ENCODE results near the gene FNIP2.
A peak's percentile ranks its signal among the peaks of the same experiment; 100 is the strongest.
"Not testable (repeated sequence)": the region's sequence is repeated elsewhere in the genome, so short reads cannot be mapped to it uniquely, and the experiment has no call there.

FNIP2 gene

GRCh38 chr4:158902280-158903078 lies 133.7 kb downstream of the FNIP2 start:
- intact Hi-C loops (cut with micrococcal nuclease); H3K4me3 Mint-ChIP-seq; H3K9me3 Mint-ChIP-seq; H3K27me3 Mint-ChIP-seq: not testable (repeated sequence)
- H3K36me3 Mint-ChIP-seq (ENCODE audit: low read depth) = peaks cover 92% of the 10 kb centered on the region
- peak overlapping the region; percentile 50 for H3K27ac Mint-ChIP-seq
- peaks cover 33% of the 10 kb centered on the region for H3K4me1 Mint-ChIP-seq (ENCODE audit: low read depth)

- H3K9me3 Mint-ChIP-seq = no peaks in the 10 kb centered on the region
- no peaks in the 10 kb centered on the region for H3K27me3 Mint-ChIP-seq
- H3K4me3 Mint-ChIP-seq = no peak overlapping the region
- H3K36me3 Mint-ChIP-seq (ENCODE audit: low read depth) = peaks cover 92% of the 10 kb centered on the region
- H3K27ac Mint-ChIP-seq = peak overlapping the region; percentile 50
- H3K4me1 Mint-ChIP-seq (ENCODE audit: low read depth) = peaks cover 31% of the 10 kb centered on the region
- intact Hi-C loops (cut with micrococcal nuclease) = no loop called here
Measured at GRCh38 chr4:158903079-158903456, 134.2 kb downstream of the FNIP2 start.

GRCh38 chr4:158903472-158904043 lies 134.7 kb downstream of the FNIP2 start:
- Mint-ChIP-seq H3K4me3 (no peak overlapping the region), H3K36me3 (ENCODE audit: low read depth) (peaks cover 87% of the 10 kb centered on the region), H3K4me1 (ENCODE audit: low read depth) (peaks cover 27% of the 10 kb centered on the region), H3K9me3 (no peaks in the 10 kb centered on the region), H3K27ac (peak overlapping the region; percentile 50), H3K27me3 (no peaks in the 10 kb centered on the region)
- intact Hi-C loops (cut with micrococcal nuclease) = no loop called here

- Mint-ChIP-seq H3K36me3 (ENCODE audit: low read depth) (peaks cover 82% of the 10 kb centered on the region), H3K27ac (no peak overlapping the region), H3K4me3 (no peak overlapping the region), H3K4me1 (ENCODE audit: low read depth) (peaks cover 23% of the 10 kb centered on the region), H3K27me3 (no peaks in the 10 kb centered on the region), H3K9me3 (no peaks in the 10 kb centered on the region)
- intact Hi-C loops (cut with micrococcal nuclease) = no loop called here
Measured at GRCh38 chr4:158904815-158905214, 136.0 kb downstream of the FNIP2 start.

GRCh38 chr4:158906073-158906472 lies 137.2 kb downstream of the FNIP2 start:
- Mint-ChIP-seq H3K9me3 (no peaks in the 10 kb centered on the region), H3K4me1 (ENCODE audit: low read depth) (peaks cover 17% of the 10 kb centered on the region), H3K27ac (no peak overlapping the region), H3K27me3 (no peaks in the 10 kb centered on the region), H3K4me3 (no peak overlapping the region), H3K36me3 (ENCODE audit: low read depth) (peaks cover 82% of the 10 kb centered on the region)
- intact Hi-C loops (cut with micrococcal nuclease) = no loop called here

GRCh38 chr4:158912390-158912789 lies 143.6 kb downstream of the FNIP2 start:
- no peak overlapping the region for H3K4me3 Mint-ChIP-seq
- peaks cover 13% of the 10 kb centered on the region for H3K4me1 Mint-ChIP-seq (ENCODE audit: low read depth)
- H3K9me3 Mint-ChIP-seq = no peaks in the 10 kb centered on the region
- H3K36me3 Mint-ChIP-seq (ENCODE audit: low read depth) = peaks cover 33% of the 10 kb centered on the region
- intact Hi-C loops (cut with micrococcal nuclease) = no loop called here
- no peak overlapping the region for H3K27ac Mint-ChIP-seq
- no peaks in the 10 kb centered on the region for H3K27me3 Mint-ChIP-seq

- Mint-ChIP-seq H3K4me3 (no peak overlapping the region), H3K27me3 (no peaks in the 10 kb centered on the region), H3K4me1 (ENCODE audit: low read depth) (peaks cover 13% of the 10 kb centered on the region), H3K9me3 (no peaks in the 10 kb centered on the region), H3K36me3 (ENCODE audit: low read depth) (peaks cover 28% of the 10 kb centered on the region), H3K27ac (no peak overlapping the region)
- intact Hi-C loops (cut with micrococcal nuclease) = no loop called here
Measured at GRCh38 chr4:158912806-158913205, 144.0 kb downstream of the FNIP2 start.

- intact Hi-C loops (cut with micrococcal nuclease) = no loop called here
- Mint-ChIP-seq H3K36me3 (ENCODE audit: low read depth) (peaks cover 26% of the 10 kb centered on the region), H3K27ac (no peak overlapping the region), H3K9me3 (no peaks in the 10 kb centered on the region), H3K4me1 (ENCODE audit: low read depth) (peaks cover 13% of the 10 kb centered on the region), H3K4me3 (no peak overlapping the region), H3K27me3 (no peaks in the 10 kb centered on the region)
Measured at GRCh38 chr4:158913766-158914165, 144.9 kb downstream of the FNIP2 start.

- intact Hi-C loops (cut with micrococcal nuclease) = no loop called here
- peaks cover 4% of the 10 kb centered on the region for H3K9me3 Mint-ChIP-seq
- no peak overlapping the region for H3K4me3 Mint-ChIP-seq
- no peak overlapping the region for H3K27ac Mint-ChIP-seq
- H3K36me3 Mint-ChIP-seq (ENCODE audit: low read depth) = peaks cover 24% of the 10 kb centered on the region
- no peaks in the 10 kb centered on the region for H3K27me3 Mint-ChIP-seq
- H3K4me1 Mint-ChIP-seq (ENCODE audit: low read depth) = peaks cover 13% of the 10 kb centered on the region
Measured at GRCh38 chr4:158914218-158914617, 145.4 kb downstream of the FNIP2 start.

GRCh38 chr4:158915683-158916241 lies 146.9 kb downstream of the FNIP2 start:
- Mint-ChIP-seq H3K4me3 (no peak overlapping the region), H3K9me3 (peaks cover 19% of the 10 kb centered on the region), H3K27ac (no peak overlapping the region), H3K36me3 (ENCODE audit: low read depth) (peaks cover 12% of the 10 kb centered on the region), H3K27me3 (no peaks in the 10 kb centered on the region), H3K4me1 (ENCODE audit: low read depth) (peaks cover 17% of the 10 kb centered on the region)
- intact Hi-C loops (cut with micrococcal nuclease) = no loop called here

GRCh38 chr4:158920452-158920996 lies 151.7 kb downstream of the FNIP2 start:
- H3K4me1 Mint-ChIP-seq (ENCODE audit: low read depth); H3K27ac Mint-ChIP-seq; intact Hi-C loops (cut with micrococcal nuclease); H3K4me3 Mint-ChIP-seq; H3K27me3 Mint-ChIP-seq: not testable (repeated sequence)
- H3K36me3 Mint-ChIP-seq (ENCODE audit: low read depth) = peaks cover 20% of the 10 kb centered on the region
- H3K9me3 Mint-ChIP-seq = peaks cover 37% of the 10 kb centered on the region

- H3K4me3 Mint-ChIP-seq; H3K36me3 Mint-ChIP-seq (ENCODE audit: low read depth); H3K27ac Mint-ChIP-seq; H3K9me3 Mint-ChIP-seq; H3K4me1 Mint-ChIP-seq (ENCODE audit: low read depth); intact Hi-C loops (cut with micrococcal nuclease); H3K27me3 Mint-ChIP-seq: not testable (repeated sequence)
Measured at GRCh38 chr4:158927774-158928173, 158.9 kb downstream of the FNIP2 start.

GRCh38 chr4:158929939-158930638 lies 161.3 kb downstream of the FNIP2 start:
- no peak overlapping the region for H3K27ac Mint-ChIP-seq
- H3K4me1 Mint-ChIP-seq (ENCODE audit: low read depth) = peaks cover 7% of the 10 kb centered on the region
- no peaks in the 10 kb centered on the region for H3K36me3 Mint-ChIP-seq (ENCODE audit: low read depth)
- no peaks in the 10 kb centered on the region for H3K9me3 Mint-ChIP-seq
- intact Hi-C loops (cut with micrococcal nuclease) = no loop called here
- no peaks in the 10 kb centered on the region for H3K27me3 Mint-ChIP-seq
- peak overlapping the region; percentile 37 for H3K4me3 Mint-ChIP-seq

- intact Hi-C loops (cut with micrococcal nuclease) = no loop called here
- peaks cover 7% of the 10 kb centered on the region for H3K4me1 Mint-ChIP-seq (ENCODE audit: low read depth)
- H3K9me3 Mint-ChIP-seq = no peaks in the 10 kb centered on the region
- H3K36me3 Mint-ChIP-seq (ENCODE audit: low read depth) = no peaks in the 10 kb centered on the region
- no peak overlapping the region for H3K27ac Mint-ChIP-seq
- no peak overlapping the region for H3K4me3 Mint-ChIP-seq
- no peaks in the 10 kb centered on the region for H3K27me3 Mint-ChIP-seq
Measured at GRCh38 chr4:158930639-158930972, 161.8 kb downstream of the FNIP2 start.

Measured in dendritic cell treated with granulocyte-macrophage colony-stimulating factor and Interleukin-4, amounts not matched to agents 40 ng/mL and 50 ng/mL, for 4 days (primary cell).